Measurements from ENCODE around the gene SMOC2. TPM values are rescaled to one million over a fixed set of nuclear protein-coding genes. Genes with fewer than 3 reads are reported as not detected.

The SMOC2 gene
- total RNA-seq, 1 donor, result not detected

DNA sequence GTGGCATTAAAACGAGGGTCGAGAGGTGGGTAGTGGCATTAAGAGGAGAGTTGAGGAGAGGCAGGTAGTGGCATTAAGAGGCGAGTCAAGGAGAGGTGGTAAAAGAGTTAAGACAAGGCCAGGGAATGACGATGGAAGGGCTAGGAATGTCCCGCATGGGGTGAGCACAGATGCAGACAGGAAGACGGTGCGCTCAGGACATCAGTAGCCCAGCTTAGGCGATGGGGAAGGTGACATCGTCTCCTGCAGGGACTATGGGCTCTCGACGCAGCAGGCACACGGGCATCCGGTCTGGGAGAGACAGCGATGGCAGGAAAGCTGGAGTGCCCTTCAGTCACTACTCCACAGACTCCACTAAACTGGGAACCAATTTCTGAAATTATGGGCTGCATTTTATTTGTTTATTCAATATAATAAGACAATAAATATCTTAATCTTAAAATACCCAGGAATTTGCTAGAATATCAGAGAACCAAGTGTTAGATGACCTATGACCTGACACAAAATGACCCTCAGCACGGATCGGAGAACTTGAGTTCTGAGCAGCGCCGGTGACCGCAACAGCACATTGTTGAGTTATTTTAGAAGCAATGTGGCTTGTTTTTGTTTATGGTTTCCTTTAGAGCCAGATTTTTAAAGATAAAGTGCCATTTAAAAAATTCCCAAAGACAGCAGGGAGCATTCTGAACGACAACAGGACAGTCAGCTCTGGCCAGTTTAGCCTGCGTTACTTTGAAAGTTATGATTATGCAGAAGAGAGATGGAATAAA, 177.7 kb downstream of the SMOC2 start:
- DNase-seq (ENCODE audit: low read depth), result no peak
- TF ChIP-seq, protein P1, sequence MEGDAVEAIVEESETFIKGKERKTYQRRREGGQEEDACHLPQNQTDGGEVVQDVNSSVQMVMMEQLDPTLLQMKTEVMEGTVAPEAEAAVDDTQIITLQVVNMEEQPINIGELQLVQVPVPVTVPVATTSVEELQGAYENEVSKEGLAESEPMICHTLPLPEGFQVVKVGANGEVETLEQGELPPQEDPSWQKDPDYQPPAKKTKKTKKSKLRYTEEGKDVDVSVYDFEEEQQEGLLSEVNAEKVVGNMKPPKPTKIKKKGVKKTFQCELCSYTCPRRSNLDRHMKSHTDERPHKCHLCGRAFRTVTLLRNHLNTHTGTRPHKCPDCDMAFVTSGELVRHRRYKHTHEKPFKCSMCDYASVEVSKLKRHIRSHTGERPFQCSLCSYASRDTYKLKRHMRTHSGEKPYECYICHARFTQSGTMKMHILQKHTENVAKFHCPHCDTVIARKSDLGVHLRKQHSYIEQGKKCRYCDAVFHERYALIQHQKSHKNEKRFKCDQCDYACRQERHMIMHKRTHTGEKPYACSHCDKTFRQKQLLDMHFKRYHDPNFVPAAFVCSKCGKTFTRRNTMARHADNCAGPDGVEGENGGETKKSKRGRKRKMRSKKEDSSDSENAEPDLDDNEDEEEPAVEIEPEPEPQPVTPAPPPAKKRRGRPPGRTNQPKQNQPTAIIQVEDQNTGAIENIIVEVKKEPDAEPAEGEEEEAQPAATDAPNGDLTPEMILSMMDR (IDR thresholded peaks at IDR 0.05; ENCODE audit: insufficient read depth, low read depth, low read length), result no peak

DNA sequence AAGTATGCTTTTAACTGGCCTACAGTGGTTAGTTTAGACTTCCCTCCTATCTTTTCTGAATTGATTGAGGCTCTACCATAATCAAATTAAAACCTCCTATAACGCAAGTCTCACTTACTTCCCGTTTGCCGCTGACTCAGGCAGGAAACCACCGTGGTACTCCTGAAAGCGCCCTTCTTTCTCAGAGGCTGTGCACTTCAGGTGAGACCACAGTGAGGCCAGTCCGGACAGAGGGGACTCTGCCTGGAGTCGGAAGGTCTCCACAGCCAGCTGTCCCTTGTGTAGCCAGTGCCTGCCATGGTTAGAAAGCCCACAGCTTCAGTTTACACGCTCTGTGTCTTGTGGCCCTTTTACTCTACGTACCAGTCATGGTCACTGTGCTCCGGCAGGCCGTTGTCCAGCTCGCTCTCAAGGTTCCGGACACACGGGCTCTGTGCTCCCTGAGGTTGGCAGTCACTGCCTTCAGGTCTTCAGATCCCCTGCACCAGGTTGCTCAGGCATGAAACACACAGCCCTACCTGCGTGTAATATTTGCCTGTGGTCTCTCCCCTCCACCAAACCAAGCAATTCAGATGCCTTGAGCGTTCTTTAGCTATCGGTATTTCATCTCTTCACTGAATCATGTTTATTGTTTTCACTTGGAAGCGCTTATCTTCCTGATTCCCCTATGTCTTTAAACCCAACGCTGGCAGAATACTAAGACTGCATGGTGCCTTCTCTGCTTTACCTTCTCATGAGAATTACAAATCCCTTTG, 178.8 kb downstream of the SMOC2 start:
- DNase-seq (ENCODE audit: low read depth), result no peak
- H3K4me3 ChIP-seq (ENCODE audit: low read depth, low read length), result no peak overlapping the region
- TF ChIP-seq, protein P1 (IDR thresholded peaks at IDR 0.05; ENCODE audit: insufficient read depth, low read depth, low read length), result no peak

More for the DNA sequence above, 177.7 kb downstream of the SMOC2 start:
- no peak overlapping the region for H3K4me3 ChIP-seq (ENCODE audit: low read depth, low read length)

DNA sequence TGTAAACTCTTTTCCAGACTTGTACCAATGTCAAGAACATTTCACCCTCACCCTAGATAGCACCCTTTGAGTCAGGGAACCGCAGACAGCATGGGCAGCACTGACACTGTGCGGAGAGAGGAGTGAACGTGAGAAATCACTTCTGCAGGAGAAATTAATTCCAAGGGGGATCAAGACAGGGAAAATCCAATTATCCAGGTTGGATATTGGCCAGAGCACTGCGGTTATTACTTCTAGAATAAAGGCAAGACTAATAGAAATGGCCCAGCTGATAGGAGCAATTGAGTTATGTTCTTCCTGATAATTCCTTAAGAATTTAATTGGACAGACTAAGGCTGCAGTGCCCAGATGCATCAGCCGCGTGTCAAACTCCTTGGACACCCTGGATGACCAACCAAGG, 179.6 kb downstream of the SMOC2 start:
- TF ChIP-seq, protein P1 (IDR thresholded peaks at IDR 0.05; ENCODE audit: insufficient read depth, low read depth, low read length), result no peak
- no peak for DNase-seq (ENCODE audit: low read depth)
- no peak overlapping the region for H3K4me3 ChIP-seq (ENCODE audit: low read depth, low read length)

DNA sequence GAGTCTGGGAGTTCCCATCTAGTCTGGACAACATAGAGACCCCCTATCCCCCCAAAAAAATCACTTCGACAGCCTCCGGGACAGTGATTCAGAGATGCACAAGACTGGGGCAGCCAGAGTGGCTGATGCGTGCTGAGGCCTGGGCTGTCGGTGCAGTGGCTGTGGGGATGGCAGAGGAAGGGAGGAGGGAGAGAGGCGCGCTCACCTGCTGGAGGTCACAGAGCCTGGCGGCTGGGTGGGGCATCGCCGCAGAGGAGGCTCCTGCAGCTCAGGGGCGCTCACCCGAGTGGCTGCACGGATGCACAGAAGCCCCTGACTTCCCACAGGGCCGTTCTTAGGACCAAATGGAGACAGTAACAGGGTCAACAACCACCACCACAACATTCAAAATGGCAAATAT, 182.8 kb downstream of the SMOC2 start:
- H3K4me3 ChIP-seq (ENCODE audit: low read depth, low read length), result no peak overlapping the region
- DNase-seq (ENCODE audit: low read depth), result no peak
- TF ChIP-seq, protein P1 (IDR thresholded peaks at IDR 0.05; ENCODE audit: insufficient read depth, low read depth, low read length), result no peak

DNA sequence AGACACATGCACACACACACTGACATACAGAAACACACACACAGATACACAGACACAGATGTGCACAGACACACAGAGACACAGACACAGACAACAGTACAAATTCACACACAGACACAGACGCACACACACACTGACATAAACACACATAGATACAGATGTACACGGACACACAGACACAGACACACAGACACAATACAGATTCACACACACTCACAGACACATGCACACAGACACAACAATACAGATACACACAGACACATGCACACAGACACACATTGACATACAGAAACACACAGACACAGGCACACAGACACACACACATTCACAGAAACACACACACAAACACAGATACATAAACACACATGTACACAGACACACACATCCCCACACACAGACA, 183.6 kb downstream of the SMOC2 start:
- DNase-seq (ENCODE audit: low read depth), result no peak
- TF ChIP-seq, protein P1 (IDR thresholded peaks at IDR 0.05; ENCODE audit: insufficient read depth, low read depth, low read length), result no peak

DNA sequence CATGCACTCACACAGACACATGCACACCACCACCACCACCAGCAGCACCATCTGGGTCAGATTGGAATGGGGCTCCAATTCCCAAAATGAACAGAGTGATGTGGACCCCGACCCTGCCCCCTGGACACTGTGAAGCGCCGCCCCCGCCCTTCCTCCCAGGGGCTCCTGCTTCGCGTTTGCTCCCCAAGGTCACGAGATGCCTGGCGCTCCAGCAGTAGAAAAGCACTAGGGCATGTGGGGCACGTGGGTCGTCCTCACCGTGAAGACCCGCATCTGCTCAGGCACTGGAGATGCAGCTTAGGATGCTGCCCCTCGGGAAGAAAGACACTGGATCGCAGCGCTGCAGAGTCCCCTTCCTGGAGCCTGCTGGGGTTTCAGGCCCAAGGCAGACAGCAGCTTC, 184.0 kb downstream of the SMOC2 start:
- H3K4me3 ChIP-seq (ENCODE audit: low read depth, low read length), result no peak overlapping the region
- no peak for DNase-seq (ENCODE audit: low read depth)
- TF ChIP-seq, protein P1 (IDR thresholded peaks at IDR 0.05; ENCODE audit: insufficient read depth, low read depth, low read length), result no peak

More for the DNA sequence above, 183.6 kb downstream of the SMOC2 start:
- H3K4me3 ChIP-seq (ENCODE audit: low read depth, low read length), result no peak overlapping the region

Data from fibroblast of villous mesenchyme (primary cell).